Stimulated activated CD8-positive, alpha-beta memory T cell treated with anti-CD3 and anti-CD28 coated beads, Interleukin-2, amount 100 ng/mL, for 48 hours (primary cell): ENCODE measurements around the gene WNT3A.

Experiments
- DNase-seq, 2 donors: peaks; one replicate each; pipeline ENCODE4 v3.0.0-alpha.2; 2020; ENCODE audit warnings: low read depth in 2 of 2

The WNT3A gene

DNA sequence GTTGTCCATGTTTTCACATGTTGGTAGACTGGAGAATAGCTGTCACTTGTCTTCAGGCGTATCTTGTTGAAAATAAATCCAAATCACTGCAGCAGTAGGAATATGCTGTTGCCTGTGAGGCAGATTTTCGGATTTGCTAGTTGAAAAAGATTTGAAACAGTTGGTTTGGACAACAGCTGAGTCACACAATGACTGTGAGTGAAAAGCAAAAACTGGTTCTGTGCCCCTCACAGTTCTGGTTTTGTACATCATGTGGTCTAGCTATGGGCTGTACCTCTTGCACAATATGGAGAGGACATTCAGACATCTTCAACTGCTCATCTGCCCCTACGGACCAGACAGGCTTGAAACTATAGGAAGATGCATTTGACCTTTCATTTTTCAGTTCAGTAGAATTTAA is 77.5 kb downstream of the WNT3A start:
- no peak for DNase-seq

DNA sequence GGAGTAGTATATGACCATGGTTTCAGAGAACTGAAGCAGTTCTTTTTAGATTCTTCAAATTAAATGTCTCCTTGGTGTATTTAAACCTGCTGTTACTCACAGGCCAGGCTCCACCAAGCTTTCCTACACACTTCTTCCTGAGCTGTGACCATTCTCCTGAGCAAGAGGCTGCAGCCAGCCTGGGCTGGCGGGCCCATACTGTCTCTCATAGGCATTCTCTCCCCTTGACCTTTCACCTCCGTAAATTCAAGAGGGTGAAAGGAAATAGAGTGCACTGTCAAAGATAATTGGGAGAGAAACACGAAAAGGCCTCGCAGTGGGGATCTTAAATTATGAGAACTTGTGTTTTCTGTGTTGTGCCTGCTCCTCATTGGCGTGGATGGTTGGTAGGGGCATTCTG is 78.0 kb downstream of the WNT3A start:
- no peak for DNase-seq

DNA sequence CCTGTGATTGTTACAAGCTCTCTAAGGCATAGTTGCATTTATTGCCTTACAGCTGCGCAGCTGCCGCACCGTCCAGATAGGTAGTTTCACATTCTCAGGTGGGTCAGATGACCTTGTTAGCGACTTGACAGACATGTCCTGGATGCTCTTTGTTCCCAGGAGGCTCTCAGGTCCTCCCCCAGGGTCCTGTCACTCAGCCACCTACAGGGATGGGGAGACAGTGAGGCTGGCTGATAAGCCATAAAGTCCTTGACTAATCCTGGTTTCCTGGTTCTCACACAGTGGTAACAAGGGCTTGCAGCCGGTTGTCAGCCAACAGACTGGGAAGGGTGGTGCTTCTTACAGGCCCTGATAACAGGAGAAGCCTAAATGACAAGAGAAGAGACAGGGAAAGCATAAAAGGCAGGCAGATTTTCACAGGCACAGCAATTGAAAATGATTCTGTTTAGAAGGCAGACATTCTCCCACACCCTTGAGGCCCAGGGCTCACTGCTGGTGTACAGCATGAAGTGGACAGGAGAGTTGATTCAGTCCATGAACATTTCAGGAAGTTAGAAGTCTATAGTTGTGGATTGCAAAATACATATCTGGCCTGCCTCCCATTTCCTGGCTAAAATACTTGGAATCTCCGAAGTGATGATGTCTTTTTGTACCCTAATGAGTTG is 78.6 kb downstream of the WNT3A start:
- DNase-seq: no peak

DNA sequence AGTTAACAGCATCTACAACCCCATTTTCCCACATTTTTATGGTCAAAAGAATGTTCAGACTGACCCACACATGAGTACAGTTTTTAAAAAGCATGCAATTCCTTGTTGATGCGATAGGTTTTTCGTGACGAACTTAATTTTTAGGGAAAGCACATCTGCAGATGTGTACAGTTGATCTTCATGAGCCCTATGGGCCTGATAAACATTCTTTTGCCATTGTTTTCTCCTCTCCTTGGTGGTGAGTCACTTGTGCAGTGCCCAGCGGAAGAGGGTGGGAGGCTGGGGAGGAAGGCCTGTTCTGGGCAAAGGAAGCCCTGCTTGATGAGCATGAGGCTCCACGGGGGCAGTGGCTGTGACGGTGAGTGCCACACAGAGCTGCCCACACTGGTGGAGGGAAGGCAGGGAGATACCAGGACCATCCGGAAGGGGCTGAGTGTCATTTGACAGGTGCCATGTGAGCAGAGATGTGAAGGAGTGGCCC is 81.0 kb downstream of the WNT3A start:
- DNase-seq: no peak

DNA sequence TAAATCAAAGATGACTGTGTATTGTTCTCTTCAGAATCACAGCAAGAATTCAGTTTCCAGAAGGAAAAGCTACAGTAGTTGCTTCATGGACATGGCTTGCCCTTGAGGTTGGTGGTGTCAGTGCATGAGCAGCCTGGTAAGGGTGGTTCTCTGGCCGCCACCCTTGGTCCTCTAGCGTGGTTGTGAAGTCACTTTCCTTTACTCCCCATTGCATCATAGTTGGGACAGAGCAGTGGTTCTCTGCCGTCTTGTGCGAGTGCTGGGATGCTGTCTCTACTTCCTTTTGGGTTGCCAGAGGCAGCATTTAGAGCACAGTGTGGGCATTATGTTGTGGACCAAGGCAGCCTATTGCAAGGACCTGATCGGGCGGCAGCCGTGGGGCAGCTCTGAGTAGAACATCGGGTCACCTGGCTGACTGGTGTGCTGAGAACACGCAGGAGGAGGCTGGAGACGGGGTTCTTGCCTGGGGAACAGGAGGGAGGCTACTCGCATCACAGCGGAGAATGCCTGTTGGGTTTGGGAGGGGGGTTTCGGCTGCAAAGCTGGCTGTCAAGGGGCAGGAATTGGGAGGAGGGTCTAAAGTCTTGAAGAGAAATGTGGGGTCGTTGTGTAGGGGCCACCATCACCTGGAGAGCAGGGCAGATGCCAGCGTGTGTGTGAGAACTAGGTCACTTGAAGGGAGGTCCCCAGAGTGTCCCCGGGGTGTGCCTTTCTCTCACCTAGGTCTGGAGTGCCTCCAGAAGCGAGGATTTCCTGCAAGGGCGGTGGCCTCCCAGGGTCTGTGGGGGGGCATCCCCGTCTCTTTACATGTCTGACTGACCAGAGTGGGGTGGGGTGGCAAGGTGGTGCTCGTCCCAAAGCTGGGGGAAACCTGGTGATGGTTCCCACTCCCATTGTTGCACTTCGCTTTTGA is 82.0 kb downstream of the WNT3A start:
- no peak for DNase-seq

DNA sequence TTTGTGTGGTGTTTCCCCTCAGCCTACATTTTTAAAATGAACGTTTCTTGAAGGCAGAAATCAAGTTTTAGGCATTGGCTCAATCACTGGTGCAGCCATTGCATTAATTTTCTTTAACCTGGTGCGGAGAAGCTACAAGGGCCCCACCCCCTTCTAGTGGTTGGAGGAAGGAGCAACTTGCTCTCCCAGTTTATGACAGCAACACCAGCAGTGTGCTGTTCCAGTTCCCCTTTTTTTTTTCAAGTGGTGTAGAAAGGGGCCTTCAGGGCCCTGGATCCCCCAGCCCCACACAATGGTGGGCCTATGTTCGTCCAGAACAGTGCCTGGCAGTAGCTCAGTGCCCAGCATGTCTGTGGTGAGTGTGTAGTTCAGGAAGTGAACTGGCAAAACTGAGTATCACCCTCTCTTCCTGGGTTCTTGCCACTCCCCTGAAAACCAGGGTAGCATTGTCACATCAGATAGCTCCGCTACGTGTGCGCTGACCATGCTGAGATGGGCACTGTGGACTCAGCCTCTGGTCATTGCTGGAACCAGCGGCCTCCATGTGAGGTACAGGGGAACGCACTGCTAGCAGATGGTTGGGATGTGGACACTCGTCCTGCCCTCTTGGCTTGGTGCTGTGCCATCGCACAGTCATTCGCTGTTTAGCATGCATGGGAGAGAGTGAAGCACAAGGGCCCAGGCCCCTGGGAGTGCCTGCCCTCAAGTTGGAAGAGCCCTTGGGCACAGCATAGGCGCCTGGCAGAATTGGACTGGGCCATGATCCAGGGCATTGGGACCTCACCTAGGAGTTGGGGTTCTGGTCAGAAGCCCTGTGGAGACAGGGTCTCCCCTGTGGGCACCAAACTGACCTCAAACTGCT is 83.0 kb downstream of the WNT3A start:
- no peak for DNase-seq

DNA sequence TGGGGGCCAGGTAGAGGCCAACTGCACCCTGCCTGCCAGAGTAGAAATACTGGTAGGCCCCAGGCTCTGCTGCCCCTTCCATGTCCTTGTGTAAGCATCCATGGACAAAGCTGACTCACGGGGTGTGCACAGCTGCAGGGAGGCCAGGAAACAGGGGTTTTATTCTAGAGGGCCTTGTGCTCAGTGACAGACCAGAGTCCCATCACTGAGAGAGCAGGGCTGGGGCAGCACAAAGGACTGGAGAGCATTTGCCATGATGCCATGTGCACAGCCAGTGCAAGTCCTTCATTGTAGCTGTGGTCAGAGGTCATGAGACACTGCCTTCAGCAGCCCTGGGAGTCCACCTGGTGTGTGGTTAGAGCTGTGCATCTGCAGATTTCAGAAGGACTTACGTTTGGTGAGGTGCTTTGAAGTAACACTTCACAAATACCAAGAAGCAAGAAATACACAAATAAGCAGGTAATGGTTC is 83.8 kb downstream of the WNT3A start:
- no peak for DNase-seq

DNA sequence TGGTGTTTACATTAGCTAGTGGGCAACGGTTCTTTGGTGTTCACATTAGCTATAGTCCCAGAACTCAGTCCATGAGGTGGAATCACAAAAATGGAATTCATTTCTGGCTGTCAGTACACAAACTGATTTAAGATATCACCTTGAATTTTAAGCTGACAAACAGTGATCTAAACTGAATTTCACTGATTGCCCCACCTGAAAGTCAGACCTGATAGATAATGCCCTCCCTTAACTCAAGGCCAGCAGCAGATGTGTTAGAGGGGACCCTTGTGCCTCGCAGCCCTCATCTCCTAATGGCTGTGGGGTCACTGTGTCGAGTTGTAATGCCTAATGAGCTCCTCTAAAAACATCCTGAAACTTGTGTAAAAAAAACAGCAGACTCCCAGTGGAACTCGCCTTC is 84.3 kb downstream of the WNT3A start:
- no peak for DNase-seq

DNA sequence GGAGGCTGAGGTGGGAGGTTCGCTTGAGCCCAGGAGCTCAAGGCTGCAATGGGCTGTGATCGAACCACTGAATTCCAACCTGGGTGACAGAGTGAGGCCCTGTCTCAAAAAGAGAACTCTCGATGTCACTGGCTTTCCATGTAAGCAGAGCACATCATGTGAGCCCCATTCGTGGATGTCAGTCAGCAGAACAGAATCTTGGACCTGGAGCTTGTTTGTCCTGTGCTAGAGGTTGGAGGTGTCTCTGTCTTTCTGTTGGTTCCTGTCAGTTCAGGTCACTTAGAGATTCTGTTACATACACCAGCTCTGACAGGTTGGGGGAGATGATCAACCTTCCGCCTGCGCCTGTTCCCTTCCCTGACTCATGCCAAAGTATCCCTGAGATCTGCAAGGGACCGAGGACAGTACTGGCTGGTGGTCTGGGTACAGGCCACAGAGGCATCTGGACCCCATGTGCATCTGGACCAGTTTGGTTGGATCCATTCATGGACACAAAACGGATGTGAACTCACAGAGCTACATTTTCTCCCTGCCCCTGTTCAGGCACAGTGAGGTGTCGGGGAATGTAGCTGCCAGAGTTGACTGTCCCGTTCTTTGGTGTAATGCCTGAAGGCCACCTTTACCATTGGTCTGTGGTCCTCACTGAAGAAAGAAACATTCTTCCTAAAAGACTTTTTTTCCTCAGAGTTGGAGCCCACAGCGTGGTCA is 85.7 kb downstream of the WNT3A start:
- DNase-seq: no peak

DNA sequence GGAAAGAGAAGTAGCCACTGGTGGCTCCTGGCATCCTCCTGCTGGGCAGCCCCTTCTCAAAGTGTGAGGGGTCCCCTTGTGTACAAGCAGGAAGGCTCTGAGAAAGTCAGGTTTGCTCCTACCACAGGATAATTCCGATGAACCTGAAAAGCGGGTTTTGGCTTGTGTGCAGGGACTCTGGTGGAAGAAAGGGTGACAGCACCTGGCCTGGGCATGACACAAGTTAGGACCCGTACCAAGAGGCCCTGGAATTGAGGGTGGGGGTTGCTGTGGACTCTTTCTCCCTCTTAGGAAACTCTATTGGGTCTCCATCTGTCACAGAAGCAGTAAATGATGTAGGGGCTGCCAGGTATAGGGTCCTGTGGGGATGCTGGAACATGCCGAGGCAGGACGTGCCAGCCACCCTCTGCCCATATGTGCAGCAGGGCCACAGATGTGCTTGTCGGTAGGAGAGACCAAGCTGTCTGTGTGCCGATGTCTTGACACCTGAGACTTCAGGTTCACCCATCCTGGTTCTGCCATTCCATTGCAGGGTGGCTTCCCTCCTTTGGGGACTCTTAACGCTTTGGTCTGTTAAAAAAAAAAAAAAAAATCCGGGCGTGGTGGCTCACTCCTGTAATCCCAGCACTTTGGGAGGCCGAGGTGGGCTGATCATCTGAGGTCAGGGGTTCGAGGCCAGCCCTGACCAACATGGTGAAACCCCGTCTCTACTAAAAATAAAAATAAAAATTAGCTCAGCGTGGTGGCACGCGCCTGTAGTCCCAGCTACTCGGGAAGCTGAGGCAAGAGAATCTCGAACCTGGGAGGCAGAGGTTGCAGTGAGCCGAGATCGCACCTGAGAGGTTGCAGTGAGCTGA is 86.5 kb downstream of the WNT3A start:
- no peak for DNase-seq

DNA sequence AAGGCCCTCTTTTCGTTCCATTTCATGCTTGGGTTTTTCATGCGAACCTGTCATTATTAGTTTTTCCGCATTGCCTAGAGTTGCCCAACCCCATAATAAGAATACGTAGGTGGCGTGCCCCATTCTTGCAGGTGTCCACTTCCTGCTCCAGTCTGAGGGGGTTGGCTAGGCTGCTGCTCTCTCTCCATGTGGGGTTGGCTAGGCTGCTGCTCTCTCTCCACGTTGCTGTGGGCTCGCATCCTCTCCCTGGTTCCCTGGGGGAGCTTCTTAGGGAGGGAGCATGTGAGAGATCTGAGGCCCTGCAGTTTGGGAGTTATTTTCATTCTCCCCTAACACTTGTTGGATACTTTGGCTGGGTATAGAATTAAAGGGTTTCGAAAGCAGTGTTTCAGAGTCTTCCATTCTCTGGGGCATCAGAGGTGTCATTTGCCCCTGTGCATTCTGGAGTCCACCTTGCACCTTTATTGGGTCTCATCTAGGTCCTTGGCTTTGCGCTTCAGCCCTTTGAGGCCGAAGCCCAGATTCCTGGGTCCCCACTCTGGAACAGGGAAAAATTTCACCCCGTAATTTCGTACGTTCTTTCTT is 87.7 kb downstream of the WNT3A start:
- no peak for DNase-seq

DNA sequence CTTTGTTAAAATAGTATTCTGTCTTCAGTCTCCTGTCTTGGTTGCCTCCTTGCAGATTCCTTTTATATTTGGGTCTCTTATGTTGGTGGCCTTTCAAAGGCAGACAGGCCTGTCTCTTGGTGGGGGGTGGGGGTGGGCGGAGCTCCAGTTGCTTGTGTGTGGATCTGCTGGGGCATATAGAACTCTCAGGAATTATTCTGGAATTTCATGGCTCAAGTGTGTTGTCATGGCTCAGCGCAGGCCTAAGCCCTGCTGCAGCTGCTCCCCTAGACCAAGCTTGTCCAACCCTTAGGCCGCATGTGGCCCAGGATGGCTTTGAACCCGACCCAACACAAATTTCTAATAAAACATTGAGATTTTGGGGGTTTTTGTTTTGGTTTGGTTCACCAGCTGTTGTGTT is 88.4 kb downstream of the WNT3A start:
- no peak for DNase-seq

DNA sequence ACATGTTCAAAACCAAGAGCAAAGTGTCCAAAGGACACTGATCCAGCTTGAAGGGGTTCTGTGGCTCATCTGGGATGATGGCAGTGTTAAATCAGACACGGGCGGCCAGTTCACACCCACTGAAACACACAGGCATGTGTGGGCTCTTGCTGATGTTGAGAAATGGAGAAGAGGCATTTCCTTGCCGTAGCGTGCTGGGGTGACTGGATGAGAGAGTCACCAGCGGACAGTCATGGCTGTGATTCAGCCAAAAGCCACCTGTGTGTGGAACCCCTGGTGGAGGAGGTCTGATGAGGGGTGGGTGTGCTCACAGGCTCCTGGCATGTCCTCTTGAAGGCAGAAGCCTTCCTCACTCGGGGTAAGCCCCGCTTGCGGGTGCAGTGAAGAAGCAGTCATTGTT is 89.1 kb downstream of the WNT3A start:
- DNase-seq: no peak

DNA sequence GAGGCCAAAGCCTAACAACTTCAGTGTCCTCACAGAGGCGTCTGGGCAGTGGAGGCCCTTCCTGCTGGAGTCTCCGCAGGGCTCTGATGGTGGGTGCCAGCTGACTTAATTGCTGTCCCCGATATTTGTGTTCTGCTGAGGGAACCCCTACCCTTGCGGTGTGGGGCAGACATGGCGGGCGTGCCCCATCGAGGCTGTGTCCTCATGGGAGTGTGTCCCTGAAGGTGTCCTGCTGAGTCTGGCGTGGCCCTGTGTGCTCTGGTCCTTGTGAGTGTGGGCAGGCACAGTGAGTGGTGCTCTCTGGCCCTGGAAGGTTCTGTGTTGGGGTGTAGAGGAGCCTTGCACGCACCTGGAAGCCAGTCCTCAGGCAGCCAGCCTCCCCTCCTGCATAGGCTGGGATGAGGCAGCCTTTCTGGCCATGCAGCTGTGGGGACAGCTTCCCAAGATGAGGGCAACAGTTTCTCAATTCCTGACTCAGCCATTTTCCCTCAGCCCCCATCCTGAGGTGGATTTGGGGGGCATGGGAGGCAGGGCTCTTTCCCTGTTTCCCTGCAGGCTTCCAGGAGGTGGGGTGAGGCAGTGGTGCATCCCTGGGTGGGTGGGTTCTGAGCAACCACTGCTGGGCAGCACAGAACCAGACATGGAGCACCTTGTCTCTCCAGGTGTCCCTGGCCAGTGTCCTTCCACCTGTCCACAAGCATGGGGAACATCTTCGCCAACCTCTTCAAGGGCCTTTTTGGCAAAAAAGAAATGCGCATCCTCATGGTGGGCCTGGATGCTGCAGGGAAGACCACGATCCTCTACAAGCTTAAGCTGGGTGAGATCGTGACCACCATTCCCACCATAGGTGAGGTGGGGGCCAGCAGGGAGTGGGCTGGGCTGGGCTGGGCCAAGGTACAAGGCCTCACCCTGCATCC is 89.9 kb downstream of the WNT3A start:
- DNase-seq: no peak

DNA sequence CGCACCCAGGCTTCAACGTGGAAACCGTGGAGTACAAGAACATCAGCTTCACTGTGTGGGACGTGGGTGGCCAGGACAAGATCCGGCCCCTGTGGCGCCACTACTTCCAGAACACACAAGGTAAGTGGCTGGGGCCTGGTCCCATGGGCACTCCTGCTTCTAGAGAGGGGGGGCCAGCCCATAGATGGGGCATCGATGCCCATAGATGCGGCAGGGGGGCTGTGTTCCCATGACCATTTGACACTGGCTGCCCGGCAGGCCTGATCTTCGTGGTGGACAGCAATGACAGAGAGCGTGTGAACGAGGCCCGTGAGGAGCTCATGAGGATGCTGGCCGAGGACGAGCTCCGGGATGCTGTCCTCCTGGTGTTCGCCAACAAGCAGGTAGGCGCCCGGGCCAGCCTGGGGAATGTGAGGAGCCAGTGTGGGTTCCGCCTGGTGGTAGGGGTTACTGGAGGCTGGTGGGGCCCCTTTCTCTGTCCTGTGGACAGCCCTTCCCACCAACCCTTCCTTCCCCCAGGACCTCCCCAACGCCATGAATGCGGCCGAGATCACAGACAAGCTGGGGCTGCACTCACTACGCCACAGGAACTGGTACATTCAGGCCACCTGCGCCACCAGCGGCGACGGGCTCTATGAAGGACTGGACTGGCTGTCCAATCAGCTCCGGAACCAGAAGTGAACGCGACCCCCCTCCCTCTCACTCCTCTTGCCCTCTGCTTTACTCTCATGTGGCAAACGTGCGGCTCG is 90.7 kb downstream of the WNT3A start:
- no peak for DNase-seq

DNA sequence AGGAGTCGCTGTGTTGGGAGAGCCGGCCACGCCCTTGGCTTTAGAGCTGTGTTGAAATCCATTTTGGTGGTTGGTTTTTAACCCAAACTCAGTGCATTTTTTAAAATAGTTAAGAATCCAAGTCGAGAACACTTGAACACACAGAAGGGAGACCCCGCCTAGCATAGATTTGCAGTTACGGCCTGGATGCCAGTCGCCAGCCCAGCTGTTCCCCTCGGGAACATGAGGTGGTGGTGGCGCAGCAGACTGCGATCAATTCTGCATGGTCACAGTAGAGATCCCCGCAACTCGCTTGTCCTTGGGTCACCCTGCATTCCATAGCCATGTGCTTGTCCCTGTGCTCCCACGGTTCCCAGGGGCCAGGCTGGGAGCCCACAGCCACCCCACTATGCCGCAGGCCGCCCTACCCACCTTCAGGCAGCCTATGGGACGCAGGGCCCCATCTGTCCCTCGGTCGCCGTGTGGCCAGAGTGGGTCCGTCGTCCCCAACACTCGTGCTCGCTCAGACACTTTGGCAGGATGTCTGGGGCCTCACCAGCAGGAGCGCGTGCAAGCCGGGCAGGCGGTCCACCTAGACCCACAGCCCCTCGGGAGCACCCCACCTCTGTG is 91.6 kb downstream of the WNT3A start:
- no peak for DNase-seq

DNA sequence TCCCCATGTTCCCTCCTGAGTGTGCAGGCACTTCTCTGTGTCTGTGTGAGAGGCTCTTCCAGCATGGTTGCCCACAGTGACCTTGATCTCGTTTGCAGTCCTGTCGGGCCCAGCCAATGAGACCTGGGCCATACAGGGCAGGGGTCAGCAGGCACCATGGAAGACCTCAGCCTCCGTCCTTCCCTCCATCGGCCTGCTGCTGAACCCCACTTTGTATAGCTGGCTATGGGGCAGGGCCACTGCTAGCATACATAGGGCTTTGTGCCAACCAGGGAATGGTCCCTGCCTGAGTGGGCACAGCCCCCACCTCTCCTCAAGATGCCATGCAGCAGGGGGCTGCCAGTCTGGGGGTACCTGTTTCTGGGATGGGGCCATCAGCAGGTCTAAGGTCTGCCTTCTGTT is 92.5 kb downstream of the WNT3A start:
- DNase-seq: no peak
